NCI-H748 treated with DMSO at 0.1 percent for 48 hours (cell line): ENCODE results near the gene RGS6.

Experiments used
- DNase-seq: peaks from one replicate; lab custom pipeline; 2025; lab: John Stamatoyannopoulos, UW

RGS6 gene

DNA sequence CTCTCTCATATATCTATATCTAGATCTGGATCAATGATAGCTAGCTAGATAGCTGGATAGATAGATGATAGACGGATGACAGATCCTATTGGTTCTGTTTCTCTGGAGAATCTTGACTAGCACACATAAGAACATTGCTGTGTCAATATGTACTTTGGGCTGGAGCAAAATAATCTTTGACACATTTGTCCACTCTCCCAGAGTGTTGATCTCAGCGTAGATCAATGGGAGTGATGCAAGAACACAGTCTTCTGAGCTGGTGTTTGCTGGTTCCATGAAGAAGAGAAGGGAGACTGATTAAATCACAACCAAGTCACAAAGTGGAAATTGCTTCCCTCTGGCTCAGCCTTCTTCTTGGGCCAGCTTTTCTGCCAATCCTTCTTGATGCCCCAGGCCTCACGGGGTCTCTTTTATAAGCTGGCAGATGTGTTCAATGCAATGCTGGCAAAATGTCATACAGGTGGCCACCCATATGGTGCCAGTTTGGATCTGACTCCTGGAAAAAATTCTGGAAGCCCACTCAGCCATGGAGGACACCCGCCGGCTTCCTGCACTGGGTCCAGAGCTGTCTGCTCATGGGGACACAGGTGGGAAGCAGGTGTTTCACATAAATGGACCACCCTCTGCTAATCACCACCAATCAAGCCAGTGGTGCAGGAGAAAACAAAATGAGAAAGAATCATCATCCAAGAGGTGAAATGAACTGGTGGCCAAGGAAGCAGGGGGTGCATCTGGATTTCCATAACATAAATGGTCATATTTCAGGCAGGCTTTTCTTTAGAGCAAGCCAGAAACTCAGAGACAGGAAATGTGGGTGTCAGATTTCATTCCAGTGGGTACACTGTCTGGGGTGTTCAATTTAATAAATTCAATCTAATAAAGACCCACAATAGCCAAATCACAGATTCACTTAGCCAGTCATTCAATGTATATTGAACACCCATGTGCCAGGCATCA lies 651.4 kb downstream of the RGS6 start:
- DNase-seq = no peak

DNA sequence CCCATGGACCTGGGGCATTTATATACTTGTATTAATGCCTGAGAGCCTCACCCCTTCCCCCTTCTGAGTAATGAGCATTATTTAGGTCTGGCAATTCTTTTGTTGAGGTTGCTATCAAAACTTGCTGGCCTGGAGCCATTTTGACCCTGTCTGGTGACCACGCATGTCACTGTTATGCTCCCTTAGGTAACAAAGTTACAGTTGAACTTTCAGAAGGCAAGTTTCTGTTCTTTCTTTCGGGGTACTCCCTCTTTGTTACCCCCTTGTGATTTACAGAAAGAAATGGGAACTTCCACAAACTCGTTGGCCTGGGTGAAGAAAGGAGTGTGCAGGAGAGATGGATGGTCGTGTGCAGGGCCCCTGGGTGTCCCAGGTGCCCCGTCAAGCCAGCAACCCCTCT lies 656.3 kb downstream of the RGS6 start:
- DNase-seq = no peak

DNA sequence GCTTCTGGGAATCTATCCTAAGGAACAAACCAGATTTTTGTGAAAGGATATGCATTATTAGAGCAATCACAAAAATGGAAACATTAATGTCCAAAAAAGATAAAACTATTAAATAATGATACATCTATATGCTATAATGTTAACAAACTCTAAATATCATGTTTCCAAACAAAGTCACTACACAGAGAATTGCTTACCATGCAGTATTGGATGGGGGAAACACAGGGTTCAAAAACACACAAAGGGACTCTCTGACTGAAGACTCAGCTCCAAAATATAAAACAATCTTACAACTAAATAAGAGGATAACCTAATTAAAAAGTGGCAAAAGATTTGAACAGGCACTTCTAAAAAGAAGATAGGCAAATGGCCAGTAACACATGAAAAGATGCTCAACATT lies 657.4 kb downstream of the RGS6 start:
- no peak for DNase-seq

DNA sequence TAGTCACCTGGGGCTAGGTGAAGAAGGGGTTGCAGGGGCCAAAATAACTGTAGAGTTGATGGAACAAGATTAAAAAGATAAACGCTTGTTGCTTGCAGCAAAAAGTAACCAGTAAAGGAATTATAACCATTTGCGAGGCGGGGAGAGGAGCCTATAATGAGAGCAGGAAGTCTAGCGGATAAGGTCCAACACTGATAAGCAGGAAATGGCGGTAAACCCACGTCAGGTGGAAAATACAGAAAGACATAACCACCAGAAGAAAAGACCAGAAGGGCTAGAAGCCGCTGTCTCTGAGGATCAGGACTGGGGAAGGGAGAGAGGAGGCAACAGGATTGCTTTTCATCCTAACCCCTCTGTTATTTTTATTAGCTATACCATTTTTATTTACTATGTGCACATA lies 658.3 kb downstream of the RGS6 start:
- no peak for DNase-seq

DNA sequence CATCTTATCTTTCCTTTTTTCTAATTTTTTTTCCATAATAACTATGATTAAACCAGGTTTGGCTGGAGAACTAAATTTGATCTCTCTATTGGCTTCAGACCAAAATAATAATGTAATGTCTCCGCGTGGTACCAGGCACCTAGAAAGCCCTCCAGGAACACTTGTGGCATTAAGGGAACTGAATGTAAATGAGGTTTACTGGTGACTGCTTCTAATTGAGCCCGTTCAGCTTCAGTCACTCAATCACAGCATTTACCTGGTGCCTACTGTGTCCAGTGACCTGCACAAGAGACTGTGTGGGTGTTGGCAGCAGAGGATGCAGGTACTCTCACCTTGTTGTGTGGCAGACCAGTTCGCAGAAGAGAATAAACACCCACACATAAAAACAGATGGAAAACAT lies 659.2 kb downstream of the RGS6 start:
- no peak for DNase-seq

DNA sequence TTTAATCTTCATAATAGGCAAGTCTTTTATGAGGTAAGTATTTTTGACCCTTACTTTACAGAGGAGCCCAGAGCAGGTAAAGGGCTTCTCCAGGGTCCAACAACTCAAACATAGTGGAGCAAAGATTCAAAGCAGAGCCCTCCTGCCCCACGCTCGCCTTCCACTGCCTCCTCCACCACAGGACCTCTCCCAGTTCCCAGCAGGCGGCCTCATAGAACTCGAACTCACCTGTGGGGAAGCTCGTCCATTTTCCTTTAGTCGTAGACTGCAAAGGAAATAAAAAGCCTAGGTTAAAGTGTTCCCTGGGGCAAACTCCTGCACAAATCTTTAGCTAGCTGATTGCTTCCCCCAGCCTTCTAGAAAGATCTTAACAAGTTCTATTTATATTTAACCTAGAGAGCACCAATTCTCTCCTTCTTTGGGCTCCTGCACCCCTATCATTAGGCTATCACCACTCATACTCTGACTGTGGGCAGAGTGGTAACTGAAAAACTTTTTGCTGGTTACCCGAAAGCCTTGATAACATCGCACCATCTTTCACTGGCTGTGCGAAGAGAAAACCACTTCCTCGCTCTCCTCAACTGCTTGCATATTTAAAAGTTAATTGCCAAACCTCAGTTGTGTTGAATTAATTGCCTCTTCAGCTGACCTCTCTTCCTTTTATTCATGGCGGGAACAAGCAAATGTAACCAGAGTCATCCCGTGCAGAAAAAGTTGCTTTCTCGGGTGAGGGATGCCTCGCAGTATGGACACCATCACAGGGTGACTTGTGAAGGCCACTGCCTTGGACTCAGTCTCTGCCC lies 662.1 kb downstream of the RGS6 start:
- no peak for DNase-seq

DNA sequence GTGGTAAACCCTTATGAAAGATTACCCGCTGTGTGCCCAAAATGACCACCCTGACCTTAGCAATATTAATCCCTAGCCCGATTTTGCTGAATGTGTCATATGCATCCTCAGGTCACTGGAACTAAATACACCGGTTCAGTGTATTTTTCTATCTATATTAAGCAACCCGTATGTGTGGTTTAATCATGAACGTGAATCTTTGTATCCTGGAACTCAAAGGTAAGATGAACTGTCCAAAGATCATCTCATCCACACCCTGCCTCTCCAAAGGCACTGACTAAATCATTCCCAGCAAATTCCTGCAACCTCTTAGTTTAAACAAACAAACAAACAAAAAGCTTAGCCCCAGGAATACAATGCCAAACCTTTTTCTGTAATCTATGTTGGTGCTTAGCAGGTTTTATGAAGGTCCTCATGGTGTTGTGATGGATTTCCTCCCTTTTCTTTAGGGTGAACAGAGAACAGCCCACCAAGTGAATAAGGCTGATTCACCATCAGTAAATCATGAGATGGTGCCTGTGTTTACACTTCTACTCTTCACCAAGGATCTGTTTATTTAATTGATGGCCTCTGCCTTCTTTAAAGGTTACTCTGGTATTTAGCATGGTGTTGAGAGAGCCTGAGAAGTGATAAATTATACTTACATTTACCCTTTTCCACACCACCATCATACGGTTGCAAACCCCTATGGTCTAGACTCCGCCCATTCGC lies 663.1 kb downstream of the RGS6 start:
- no peak for DNase-seq

DNA sequence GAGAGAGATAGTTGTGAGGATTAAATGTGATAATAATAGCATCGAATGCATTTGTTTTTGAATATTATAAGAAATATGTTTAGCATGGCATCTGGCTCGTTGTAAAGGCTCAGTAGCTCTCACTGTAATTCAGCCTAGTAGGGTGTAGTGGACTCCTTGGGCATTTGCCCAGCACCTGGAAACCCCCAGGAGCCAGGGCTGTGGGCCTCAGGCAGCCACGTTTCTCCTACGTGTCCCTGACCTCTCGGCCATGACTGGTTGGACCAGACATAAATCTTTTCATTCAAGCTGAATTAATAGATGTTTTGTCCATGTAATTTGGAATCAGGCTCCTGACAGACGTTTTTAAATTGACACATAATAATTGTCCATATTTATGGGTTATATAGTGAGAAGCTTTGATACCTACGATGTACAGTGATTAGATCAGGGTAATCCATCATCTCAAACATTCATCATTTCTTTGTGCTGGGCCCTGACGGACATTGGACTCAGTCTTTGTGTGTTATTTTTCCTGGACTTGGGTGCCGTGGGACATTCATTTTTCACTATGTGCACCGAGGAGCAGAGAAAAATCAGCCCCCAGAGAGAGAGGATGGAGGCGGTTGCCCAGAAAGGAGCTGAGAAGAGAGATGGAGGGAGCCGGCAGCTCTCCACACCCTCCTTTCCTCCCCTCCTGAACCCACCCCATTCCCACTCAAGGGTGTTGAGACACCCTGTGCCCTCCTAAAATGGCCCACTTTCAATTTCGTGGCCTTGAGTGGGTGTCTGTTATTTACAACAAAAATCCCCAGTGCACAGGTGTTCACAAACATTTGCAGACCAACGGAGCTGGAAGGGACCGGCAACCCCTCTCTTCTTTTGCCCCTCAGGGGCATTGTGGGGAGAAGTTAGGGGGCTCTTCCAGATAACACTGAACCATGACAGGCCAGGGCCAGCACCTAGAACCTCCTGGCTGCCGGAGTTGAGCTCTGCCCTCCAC lies 665.3 kb downstream of the RGS6 start:
- DNase-seq = no peak

DNA sequence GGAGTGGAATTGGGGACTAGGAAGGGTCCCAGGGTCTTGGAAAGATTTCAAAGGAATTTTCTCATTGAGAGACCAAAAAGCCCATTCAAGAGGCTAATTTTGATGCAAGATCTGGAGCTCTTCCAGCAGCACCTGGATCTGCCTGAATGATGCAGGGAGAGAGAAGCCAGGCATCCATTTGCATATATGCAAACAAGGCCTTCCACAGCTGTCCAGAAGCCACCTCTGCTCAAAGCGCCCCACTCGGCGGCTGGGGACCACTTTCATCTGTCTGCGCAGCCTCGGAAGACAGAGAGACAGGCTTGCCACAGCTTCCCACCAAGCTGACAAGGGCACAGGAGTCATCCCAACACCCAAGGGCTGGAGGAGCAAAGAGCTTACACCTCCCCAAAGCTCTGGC lies 666.1 kb downstream of the RGS6 start:
- DNase-seq = no peak

DNA sequence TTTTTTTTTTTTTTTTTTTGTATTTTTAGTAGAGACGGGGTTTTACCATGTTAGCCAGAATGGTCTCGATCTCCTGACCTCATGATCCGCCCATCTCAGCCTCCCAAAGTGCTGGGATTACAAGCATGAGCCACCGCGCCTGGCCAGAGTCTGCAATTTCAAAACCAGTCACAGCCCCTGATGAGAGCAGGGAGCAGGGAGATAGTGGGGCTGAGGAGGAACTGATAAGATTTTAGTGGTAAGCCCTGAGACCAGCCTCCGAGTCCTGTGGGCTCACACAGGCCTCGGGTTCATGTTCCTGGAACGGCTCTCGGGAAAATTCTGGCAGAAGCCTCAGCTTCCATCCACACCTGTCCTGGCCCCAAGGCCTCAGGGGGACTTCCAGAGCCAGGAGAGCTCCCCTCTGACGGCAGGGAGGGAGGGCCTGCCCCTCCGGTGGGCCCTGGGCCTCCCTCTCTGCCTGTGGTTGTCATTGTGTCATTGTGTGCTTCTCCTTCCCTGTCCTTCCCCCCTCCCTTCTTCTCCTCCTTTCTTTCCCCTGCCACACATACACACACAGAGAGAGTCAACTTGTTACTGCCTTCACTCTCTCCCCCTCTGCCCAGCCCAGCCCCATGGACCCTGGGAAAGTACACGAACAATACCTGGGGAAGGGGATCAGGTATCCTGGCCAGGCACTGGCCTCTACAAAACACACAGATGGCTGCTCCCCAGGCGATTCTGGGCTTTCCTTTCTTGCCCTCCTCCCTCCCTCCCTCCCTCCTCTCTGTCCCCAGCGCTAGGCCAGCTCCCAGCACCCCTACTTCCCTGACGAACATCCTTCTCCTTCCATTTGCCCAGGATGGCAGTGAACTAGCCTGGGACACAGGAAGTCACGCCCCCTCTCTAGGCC lies 667.6 kb downstream of the RGS6 start:
- no peak for DNase-seq

DNA sequence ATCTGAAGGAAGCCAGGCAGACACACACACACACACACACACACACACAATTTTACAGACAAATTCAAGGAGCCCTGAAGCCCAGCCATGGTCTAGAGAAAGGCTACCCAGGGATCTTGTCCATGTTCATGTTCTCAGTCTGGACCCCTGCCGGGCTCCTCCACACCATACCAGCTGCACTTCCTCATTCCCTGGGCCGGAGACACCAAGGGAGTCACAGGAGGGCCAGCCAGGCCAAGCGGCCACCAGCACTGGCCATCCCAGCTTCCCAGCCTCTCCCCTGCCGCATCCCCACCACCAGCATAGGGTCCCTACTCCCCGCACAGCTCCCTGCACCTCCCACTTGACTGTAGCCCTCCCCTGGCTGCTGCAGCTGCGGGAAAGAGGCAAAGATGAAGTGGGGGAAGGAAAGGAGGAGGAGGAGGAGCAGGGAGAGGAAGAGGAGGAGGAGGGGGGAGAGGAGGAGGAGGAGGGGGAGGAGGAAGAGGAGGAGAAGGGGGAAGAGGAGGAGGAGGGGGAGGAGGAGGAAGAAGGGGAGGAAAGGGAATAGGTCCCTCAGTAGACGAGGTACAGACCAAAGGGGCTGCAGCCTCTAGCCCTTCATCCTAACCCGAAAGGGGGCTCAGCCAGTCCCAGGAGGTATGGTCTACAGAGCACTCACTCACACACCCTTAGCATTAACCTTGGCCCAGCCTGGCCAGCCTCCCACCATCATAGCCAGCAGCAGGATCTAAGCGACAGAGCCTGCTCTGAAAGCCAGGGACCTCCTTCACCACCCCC lies 668.5 kb downstream of the RGS6 start:
- no peak for DNase-seq

DNA sequence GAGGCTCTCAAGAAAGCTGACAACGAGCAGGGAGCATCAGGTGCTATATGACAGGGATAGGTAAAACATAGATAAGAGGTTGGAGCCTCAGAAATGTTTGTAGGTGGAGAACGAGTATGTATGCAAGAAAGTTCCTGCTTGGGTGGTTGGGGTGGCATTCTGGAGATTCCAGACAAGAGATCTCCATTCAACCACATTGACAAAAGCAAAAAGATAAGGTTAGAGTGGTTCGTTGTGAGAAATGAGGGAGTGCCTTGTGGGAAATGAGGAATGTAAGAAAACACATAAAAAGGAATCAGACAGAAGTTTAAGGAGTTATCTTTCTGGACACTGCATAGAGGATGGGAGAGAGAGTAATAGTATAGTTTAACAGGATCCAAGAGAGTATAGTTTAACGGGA lies 671.4 kb downstream of the RGS6 start:
- no peak for DNase-seq

DNA sequence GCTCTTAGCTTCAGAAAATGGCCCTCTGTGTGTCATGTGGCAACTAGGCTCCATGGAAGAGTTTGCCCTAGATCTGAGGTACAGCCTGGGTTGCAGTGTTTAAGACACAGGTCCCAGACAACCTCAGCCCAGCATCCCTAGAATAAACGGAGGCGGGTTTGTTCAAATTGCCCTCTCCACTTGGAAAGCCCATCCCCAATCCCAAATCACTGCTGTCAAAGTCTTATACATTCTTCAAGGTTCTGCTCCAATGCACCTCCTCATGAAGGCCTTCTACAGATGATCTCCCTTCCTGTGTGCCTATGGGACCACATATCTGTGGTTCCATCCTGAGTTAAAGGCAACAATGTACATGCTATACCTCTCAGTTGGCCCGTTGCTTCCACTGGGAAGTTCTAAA lies 671.9 kb downstream of the RGS6 start:
- no peak for DNase-seq

DNA sequence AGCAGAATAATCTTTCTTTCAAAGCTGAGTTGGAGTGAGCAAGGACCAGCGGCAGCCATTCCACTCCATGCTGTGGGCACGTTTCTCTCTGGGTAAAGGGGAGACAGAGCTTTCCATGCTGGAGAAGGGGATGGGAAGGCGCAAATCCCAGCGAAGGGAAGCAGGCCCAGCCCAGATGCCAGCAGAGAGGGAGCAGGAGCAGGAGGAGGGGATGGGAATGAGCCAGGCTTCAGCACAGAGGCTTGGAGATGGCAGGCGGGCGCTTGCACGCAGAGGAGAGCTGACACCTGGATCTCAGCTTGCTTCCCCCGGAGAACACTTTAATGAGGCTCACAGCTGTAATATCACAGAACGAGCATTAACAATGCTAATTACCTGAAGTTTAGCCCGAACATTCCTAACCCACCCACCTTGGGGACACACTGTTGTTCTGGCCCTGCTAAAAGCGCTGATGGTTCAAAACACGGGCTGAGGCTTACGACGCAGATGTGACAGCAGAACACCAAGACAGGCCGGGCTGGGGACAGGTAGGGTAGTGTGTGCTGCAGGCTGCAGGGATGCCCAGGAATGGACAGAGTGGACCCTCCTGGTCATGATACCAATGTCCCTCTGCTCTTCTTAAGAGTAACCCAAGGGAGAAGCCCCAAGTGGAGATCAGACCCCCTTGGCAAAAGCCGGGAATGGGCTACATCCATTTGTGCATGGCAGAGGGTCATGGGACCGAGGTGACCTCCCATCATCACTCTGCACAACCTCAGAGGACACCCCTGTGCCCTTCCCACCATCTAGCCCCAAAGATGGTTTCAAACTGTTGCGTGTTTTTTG lies 673.1 kb downstream of the RGS6 start:
- DNase-seq = no peak

DNA sequence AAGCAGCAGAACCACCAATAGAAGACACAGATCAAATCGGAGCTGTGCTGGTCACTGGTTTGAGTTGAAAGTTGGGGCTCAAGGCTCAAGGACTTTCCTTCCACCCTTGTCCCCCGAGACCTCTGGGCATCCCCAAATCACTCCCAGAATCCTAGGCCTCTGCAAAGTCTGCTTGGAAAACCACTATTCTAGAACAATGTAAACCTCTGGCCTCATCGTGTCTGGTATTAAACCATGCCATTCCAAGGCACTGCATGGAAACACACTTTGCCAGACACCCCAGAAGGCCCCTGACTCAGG lies 673.6 kb downstream of the RGS6 start:
- DNase-seq = no peak

DNA sequence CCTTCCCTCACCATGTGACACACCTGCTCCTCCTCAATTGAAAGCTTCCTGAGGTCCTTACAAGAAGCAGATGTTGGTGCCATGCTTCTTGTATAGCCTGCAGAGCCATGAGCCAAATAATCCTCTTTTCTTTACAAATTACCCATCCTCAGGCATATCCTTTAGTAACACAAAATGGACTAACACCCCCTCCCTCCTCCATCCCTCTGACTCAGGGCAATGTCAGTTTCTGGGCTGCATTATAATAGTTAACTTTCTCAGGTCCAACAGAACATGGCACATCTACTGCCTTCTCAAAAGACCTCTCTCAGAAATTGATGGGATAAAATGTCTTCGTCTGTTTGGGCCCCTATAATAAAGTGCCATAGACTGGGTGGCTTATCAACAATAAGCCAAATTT lies 674.6 kb downstream of the RGS6 start:
- no peak for DNase-seq

DNA sequence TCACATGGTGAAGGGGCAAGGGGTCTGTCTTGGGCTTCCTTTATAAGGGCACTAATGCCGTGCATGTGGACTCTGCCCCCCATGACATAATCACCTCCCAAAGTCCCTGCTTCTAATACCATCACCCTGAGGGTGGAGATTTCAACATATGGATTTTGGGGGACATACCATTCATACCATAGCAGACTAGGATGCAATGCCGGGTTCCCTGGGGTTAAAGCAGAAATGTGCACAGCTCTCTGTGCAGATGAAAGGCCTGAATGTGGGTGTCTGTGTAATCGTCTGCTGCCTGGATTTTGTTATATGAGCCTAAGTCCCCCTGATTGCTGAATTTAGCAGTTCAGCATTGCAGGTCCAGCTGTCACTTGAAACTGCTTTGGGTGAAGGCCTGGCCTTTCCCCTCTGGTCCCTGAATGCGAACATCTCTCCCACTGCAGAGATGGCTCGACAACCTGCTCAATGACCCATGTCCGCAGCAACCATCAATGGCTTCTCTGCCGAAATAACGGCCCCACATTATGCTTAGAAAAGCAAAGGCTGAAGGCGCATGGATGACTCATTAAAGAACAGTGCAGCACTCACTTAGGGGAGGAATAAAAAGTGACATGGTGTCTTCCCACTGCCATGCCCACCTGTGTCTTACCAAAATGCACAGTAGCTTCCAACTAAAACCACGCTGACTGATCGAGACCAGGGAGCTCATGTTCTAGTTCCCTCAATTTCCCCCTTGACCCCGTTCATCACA lies 675.3 kb downstream of the RGS6 start:
- no peak for DNase-seq
